Amygdala (tissue), 56 donors: Measurements from ENCODE around the gene ENPP1.

Source experiments
- DNase-seq, 56 donors: peaks; one replicate each; lab custom pipeline; 2025; lab: John Stamatoyannopoulos, UW

Gene ENPP1

GRCh38 chr6:131823276-131823902 lies 15.6 kb downstream of the ENPP1 start:
- no peak for DNase-seq

GRCh38 chr6:131825946-131826345 lies 18.1 kb downstream of the ENPP1 start:
- DNase-seq = no peak

GRCh38 chr6:131828080-131828479 lies 20.3 kb downstream of the ENPP1 start:
- DNase-seq = no peak

- DNase-seq = no peak
These were observed 21.1 kb downstream of the ENPP1 start for GRCh38 chr6:131828951-131829350.

- DNase-seq = no peak
These were observed 23.6 kb downstream of the ENPP1 start for GRCh38 chr6:131831392-131831791.

GRCh38 chr6:131831886-131832285 lies 24.1 kb downstream of the ENPP1 start:
- DNase-seq = no peak

- DNase-seq = no peak
These were observed 24.5 kb downstream of the ENPP1 start for GRCh38 chr6:131832363-131832762.

- no peak for DNase-seq
These were observed 30.2 kb downstream of the ENPP1 start for GRCh38 chr6:131838051-131838450.

- DNase-seq = no peak
These were observed 31.6 kb downstream of the ENPP1 start for GRCh38 chr6:131839388-131839787.

- DNase-seq = no peak
These were observed 32.6 kb downstream of the ENPP1 start for GRCh38 chr6:131840441-131840840.

GRCh38 chr6:131840936-131841583 lies 33.2 kb downstream of the ENPP1 start:
- no peak for DNase-seq

- no peak for DNase-seq
These were observed 35.9 kb downstream of the ENPP1 start for GRCh38 chr6:131843768-131844167.

GRCh38 chr6:131844243-131844841 lies 36.5 kb downstream of the ENPP1 start:
- no peak for DNase-seq

GRCh38 chr6:131846023-131846663 lies 38.3 kb downstream of the ENPP1 start:
- DNase-seq = no peak

GRCh38 chr6:131846905-131847304 lies 39.1 kb downstream of the ENPP1 start:
- no peak for DNase-seq

GRCh38 chr6:131849799-131850198 lies 42.0 kb downstream of the ENPP1 start:
- no peak for DNase-seq

GRCh38 chr6:131851049-131851769 lies 43.4 kb downstream of the ENPP1 start:
- DNase-seq = no peak

- DNase-seq = no peak
These were observed 44.4 kb downstream of the ENPP1 start for GRCh38 chr6:131852200-131852599.

- DNase-seq = no peak
These were observed 47.0 kb downstream of the ENPP1 start for GRCh38 chr6:131854803-131855202.

- no peak for DNase-seq
These were observed 51.1 kb downstream of the ENPP1 start for GRCh38 chr6:131858765-131859415.
